HepG2 (cell line): ENCODE data around the gene USF2. TPM values are rescaled to one million over a fixed set of nuclear protein-coding genes. Genes with fewer than 3 reads are reported as not detected.

Source experiments
- ATAC-seq: fragments of 200-7000 bp; cut with Tn5 transposase; 3 replicates; pipeline ENCODE4 v1.9.1; 2020; ENCODE audit warnings: mild to moderate bottlenecking, moderate library complexity
- BruUV-seq: library from RNA; stranded (reverse); fragments of 400-500 nt; replicated peaks from 2 replicates; lab custom pipeline; 2021; lab: Mats Ljungman, UMichigan
- CTCF ChIA-PET: fragments of 300-600 bp; formaldehyde crosslinking; extraction: SDS; loops from one replicate; lab custom pipeline; 2021; ENCODE audit warnings: low total read pairs, inconsistent platforms, low intra/inter-chr PET ratio; lab: Yijun Ruan, JAX
- POLR2A ChIA-PET: fragments of 350-600 bp; sonication (Branson Sonifier 250); formaldehyde crosslinking; loops from one replicate; lab custom pipeline; 2020; ENCODE audit warnings: antibody characterized with exemption, inconsistent platforms; lab: Yijun Ruan, JAX
- DNase-seq: peaks from one replicate; pipeline ENCODE4 v3.0.0-alpha.2; 2015; ENCODE audit warnings: low spot score
- FAIRE-seq: peaks from 3 replicates; lab custom pipeline; 2011; peaks lifted over from hg19 to GRCh38; lab: Jason Lieb, UNC
- H2AFZ ChIP-seq: one replicate; pipeline ENCODE4 v1.6.1; 2011; ENCODE audit warnings: low read length, inconsistent platforms
- H3K27ac ChIP-seq: fragments of 300-600 bp; 3 replicates; pipeline ENCODE4 v1.8.0; 2011; ENCODE audit warnings: mixed run types, mild to moderate bottlenecking, mixed read lengths, low read length, inconsistent platforms; ENCODE audit not compliant: insufficient read depth; ENCODE audit errors: extremely low read length
- H3K27me3 ChIP-seq, 2 experiments: fragments of 200-600 bp in 1 of 2; 2 replicates in 1 of 2; 3 replicates in 1 of 2; pipeline versions ENCODE4 v1.6.0 to v1.8.0; 2011; ENCODE audit warnings: low read length in 2 of 2, mild to moderate bottlenecking in 2 of 2, moderate library complexity in 2 of 2, inconsistent platforms in 1 of 2; ENCODE audit not compliant: insufficient read depth in 2 of 2, control insufficient read depth in 1 of 2
- H3K36me3 ChIP-seq, 2 experiments: fragments of 200-600 bp in 1 of 2; replicated peaks in 1 of 2; 2 replicates in 1 of 2; 3 replicates in 1 of 2; pipeline versions ENCODE4 v1.5.1 to v1.8.0; 2011; ENCODE audit warnings: low read length in 2 of 2, inconsistent platforms in 1 of 2; ENCODE audit not compliant: insufficient read depth in 2 of 2, control insufficient read depth in 1 of 2
- H3K4me1 ChIP-seq: 2 replicates; pipeline ENCODE4 v1.5.1; 2012; ENCODE audit warnings: low read length, inconsistent platforms; ENCODE audit not compliant: insufficient read depth
- H3K4me2 ChIP-seq: 2 replicates; pipeline ENCODE4 v1.6.0; 2011; ENCODE audit warnings: low read depth, low read length, inconsistent platforms
- H3K4me3 ChIP-seq, 3 experiments: fragments of 200-600 bp in 1 of 3; sonication (generic), shearing (Covaris generic) in 1 of 3; replicated peaks in 1 of 3; 2 replicates each; pipeline ENCODE4 v1.5.1; 2011 to 2016; ENCODE audit warnings: low read length in 3 of 3, inconsistent platforms in 2 of 3, low read depth in 2 of 3, mild to moderate bottlenecking in 2 of 3, control low read depth in 1 of 3, mixed read lengths in 1 of 3; ENCODE audit not compliant: insufficient read depth in 1 of 3
- H3K79me2 ChIP-seq: one replicate; pipeline ENCODE4 v1.6.1; 2011; ENCODE audit warnings: low read length, inconsistent platforms; ENCODE audit not compliant: insufficient read depth
- H3K9ac ChIP-seq: 2 replicates; pipeline ENCODE4 v1.6.0; 2011; ENCODE audit warnings: mild to moderate bottlenecking, low read depth, low read length, inconsistent platforms; ENCODE audit not compliant: insufficient read depth
- H3K9me3 ChIP-seq: 2 replicates; pipeline ENCODE4 v1.5.1; 2012; ENCODE audit warnings: mild to moderate bottlenecking, low read length
- H4K20me1 ChIP-seq: 2 replicates; pipeline ENCODE4 v1.6.0; 2011; ENCODE audit warnings: inconsistent platforms, mild to moderate bottlenecking, low read length, moderate library complexity; ENCODE audit not compliant: insufficient read depth
- ATRX ChIP-seq: sonication (generic); formaldehyde crosslinking; IDR thresholded peaks from 2 replicates; pipeline ENCODE4 v1.4.0; 2020; ENCODE audit warnings: missing genetic modification reagents, borderline replicate concordance
- MIER3 ChIP-seq: IDR thresholded peaks from 2 replicates; pipeline ENCODE4 v1.6.1; 2016; ENCODE audit warnings: missing compliant biosample characterization, borderline replicate concordance
- REL ChIP-seq: sonication (generic); formaldehyde crosslinking; conservative IDR thresholded peaks from 2 replicates; pipeline ENCODE4 v1.8.0; 2022; ENCODE audit warnings: mild to moderate bottlenecking, missing genetic modification reagents, moderate library complexity
- TSC22D2 ChIP-seq: sonication (generic); formaldehyde crosslinking; IDR thresholded peaks from 2 replicates; pipeline ENCODE4 v1.5.1; 2020; ENCODE audit warnings: missing genetic modification reagents, mild to moderate bottlenecking, borderline replicate concordance
- ZIK1 ChIP-seq: sonication (generic); formaldehyde crosslinking; IDR thresholded peaks from 2 replicates; pipeline ENCODE4 v1.5.0; 2020; ENCODE audit warnings: mild to moderate bottlenecking, low read depth, missing genetic modification reagents, borderline replicate concordance
- ZNF333 ChIP-seq: sonication (generic); formaldehyde crosslinking; IDR thresholded peaks from 2 replicates; pipeline ENCODE4 v1.4.0; 2020; ENCODE audit warnings: mild to moderate bottlenecking, missing genetic modification reagents, borderline replicate concordance
- ZSCAN31 ChIP-seq: sonication (generic); formaldehyde crosslinking; IDR thresholded peaks from 2 replicates; pipeline ENCODE4 v1.5.0; 2020; ENCODE audit warnings: low read depth, mild to moderate bottlenecking, missing genetic modification reagents
- WGBS: methylation state at CpG from one replicate; pipeline ENCODE4 v1.1.6; 2017; ENCODE audit warnings: low lambda C conversion rate; 5-methylcytosine and 5-hydroxymethylcytosine counted together
- in situ Hi-C: cut with HindIII; loops from 2 replicates; pipeline ENCODE4 v1.10.0; 2017; ENCODE audit warnings: low pct_unique_long_range_greater_than_20kb; ENCODE audit not compliant: extremely low pct_ligation_motif_present
- intact Hi-C: fragments of 100-400 bp; cut with micrococcal nuclease; formaldehyde crosslinking; loops from one replicate; pipeline ENCODE4 v1.10.0; 2022; ENCODE audit not compliant: unreplicated experiment
- polyA plus RNA-seq, 8 experiments: library from polyadenylated mRNA; depleted of rRNA in 3 of 8; stranded (reverse) in 7 of 8; unstranded in 1 of 8; fragments of >200 nt; fragmentation: Illumina TruSeq in 4 of 8; extraction: Trizol in 4 of 8; gene quantifications; 2 replicates each; pipeline versions ENCODE4 v1.2.1 to v1.2.3, GENCODE V29; 2011 to 2016; ENCODE audit warnings: low read depth in 4 of 8, missing spikeins in 1 of 8, mixed read lengths in 1 of 8; ENCODE audit not compliant: insufficient read depth in 1 of 8
- total RNA-seq, 5 experiments: library from RNA; depleted of rRNA; stranded (reverse); fragments of >200 nt; fragmentation: Illumina TruSeq; extraction: Trizol; gene quantifications; 2 replicates each; pipeline ENCODE4 v1.2.3, GENCODE V29; 2016; ENCODE audit warnings: low read depth in 1 of 5
- TF ChIP-seq, protein P1 (sequence below): sonication (generic); formaldehyde crosslinking; IDR thresholded peaks from 2 replicates; pipeline ENCODE4 v1.4.0; 2020; ENCODE audit warnings: mild to moderate bottlenecking, missing genetic modification reagents, borderline replicate concordance
- TF ChIP-seq, protein P2 (sequence below): sonication (generic); formaldehyde crosslinking; IDR thresholded peaks from 2 replicates; pipeline ENCODE4 v1.8.1; 2022; ENCODE audit warnings: mild to moderate bottlenecking, missing genetic modification reagents

Gene USF2
- total and polyA plus RNA-seq, 2 of the 13 experiments (the other 11 are each of a cell fraction or from before 2014, with no cell fraction given) = 54.9 to 106 TPM

DNA sequence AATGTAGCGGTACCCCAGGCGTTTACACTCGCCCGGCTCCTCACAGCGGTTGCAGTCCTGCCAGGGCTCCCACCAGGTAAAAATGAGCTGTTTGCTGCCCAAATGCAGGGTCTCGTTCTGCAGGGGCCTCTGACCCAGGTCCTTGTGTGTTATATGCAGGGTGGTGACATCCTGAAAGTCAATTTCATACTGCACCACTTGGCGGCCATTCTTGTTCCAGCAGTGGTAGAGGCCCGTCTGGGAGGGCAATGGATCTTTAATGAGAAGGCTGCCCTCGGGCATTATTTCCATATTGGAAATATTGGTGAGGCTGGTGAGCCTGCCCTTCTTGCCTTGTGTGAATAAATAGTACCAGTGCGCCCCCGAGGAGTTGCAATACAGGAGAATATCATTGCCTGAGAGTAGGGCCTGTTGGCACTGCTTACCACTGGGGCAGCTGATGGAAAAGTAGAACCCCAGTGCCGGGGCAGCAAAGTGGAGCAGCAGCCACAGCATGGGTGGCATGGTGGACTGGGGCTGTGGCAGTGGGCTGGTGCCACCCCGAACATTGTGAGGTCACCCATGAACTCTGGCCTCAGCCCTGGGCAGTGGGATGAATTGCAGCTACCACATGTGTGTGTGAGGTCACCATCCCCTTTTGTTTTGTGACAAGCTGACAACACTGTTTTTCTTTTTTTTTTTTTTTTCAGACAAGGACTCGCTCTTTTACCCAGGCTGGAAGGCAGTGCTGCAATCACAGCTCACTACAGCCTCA lies 40.4 kb upstream of the USF2 start, which contains the start of gene FAM187B (continued):
- TF ChIP-seq, protein P1, sequence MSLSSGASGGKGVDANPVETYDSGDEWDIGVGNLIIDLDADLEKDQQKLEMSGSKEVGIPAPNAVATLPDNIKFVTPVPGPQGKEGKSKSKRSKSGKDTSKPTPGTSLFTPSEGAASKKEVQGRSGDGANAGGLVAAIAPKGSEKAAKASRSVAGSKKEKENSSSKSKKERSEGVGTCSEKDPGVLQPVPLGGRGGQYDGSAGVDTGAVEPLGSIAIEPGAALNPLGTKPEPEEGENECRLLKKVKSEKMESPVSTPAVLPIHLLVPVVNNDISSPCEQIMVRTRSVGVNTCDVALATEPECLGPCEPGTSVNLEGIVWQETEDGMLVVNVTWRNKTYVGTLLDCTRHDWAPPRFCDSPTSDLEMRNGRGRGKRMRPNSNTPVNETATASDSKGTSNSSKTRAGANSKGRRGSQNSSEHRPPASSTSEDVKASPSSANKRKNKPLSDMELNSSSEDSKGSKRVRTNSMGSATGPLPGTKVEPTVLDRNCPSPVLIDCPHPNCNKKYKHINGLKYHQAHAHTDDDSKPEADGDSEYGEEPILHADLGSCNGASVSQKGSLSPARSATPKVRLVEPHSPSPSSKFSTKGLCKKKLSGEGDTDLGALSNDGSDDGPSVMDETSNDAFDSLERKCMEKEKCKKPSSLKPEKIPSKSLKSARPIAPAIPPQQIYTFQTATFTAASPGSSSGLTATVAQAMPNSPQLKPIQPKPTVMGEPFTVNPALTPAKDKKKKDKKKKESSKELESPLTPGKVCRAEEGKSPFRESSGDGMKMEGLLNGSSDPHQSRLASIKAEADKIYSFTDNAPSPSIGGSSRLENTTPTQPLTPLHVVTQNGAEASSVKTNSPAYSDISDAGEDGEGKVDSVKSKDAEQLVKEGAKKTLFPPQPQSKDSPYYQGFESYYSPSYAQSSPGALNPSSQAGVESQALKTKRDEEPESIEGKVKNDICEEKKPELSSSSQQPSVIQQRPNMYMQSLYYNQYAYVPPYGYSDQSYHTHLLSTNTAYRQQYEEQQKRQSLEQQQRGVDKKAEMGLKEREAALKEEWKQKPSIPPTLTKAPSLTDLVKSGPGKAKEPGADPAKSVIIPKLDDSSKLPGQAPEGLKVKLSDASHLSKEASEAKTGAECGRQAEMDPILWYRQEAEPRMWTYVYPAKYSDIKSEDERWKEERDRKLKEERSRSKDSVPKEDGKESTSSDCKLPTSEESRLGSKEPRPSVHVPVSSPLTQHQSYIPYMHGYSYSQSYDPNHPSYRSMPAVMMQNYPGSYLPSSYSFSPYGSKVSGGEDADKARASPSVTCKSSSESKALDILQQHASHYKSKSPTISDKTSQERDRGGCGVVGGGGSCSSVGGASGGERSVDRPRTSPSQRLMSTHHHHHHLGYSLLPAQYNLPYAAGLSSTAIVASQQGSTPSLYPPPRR = no peak
- TF ChIP-seq TSC22D2 (CRISPR knock-in tag) (no peak), ATRX (CRISPR knock-in tag) (no peak)
- TF ChIP-seq, protein P2, sequence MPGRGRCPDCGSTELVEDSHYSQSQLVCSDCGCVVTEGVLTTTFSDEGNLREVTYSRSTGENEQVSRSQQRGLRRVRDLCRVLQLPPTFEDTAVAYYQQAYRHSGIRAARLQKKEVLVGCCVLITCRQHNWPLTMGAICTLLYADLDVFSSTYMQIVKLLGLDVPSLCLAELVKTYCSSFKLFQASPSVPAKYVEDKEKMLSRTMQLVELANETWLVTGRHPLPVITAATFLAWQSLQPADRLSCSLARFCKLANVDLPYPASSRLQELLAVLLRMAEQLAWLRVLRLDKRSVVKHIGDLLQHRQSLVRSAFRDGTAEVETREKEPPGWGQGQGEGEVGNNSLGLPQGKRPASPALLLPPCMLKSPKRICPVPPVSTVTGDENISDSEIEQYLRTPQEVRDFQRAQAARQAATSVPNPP (CRISPR knock-in tag) = no peak

DNA sequence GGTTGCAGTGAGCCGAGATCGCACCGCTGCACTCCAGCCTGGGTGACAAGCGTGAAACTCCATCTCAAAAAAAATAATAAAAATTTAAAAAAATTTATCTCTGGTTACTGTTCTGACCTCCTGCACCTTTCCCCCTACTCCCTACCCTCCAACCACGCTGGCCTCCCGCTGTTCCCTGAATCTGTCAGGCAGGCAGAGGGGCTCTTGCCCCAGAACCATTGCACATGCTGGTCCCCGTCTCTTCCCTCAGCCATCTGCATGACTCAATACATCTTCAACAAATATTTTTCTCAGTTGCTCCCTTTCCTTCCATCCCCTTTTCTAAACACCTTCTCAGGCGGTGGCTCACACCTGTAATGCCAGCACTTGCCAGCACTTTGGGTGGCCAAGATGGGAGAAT lies 39.2 kb upstream of the USF2 start:
- BruUV-seq = no TSS peak
- no peak overlapping the region for H3K4me2 ChIP-seq
- no peak overlapping the region for H3K27ac ChIP-seq
- H3K79me2 ChIP-seq = no peaks in the 10 kb centered on the region
- H3K4me1 ChIP-seq = peaks cover 8% of the 10 kb centered on the region; the same call in 1 of the 2 replicates
- intact Hi-C loops = no loop called here
- H3K27me3 ChIP-seq = peaks cover 0 to 6% of the 10 kb centered on the region in 2 experiments; a peak in 1 of 5 replicates
- no peaks in the 10 kb centered on the region for H4K20me1 ChIP-seq
- no peaks in the 10 kb centered on the region for H3K9me3 ChIP-seq
- TF ChIP-seq ZNF333 (CRISPR knock-in tag) = no peak
- no peak for TF ChIP-seq ZSCAN31 (CRISPR knock-in tag)
- no peak for TF ChIP-seq ZIK1 (CRISPR knock-in tag)
- TF ChIP-seq REL (CRISPR knock-in tag) = no peak
- TF ChIP-seq MIER3 = no peak
- no peak for ATAC-seq
- no peaks in the 10 kb centered on the region for H3K36me3 ChIP-seq
- 85% methylated on average over 8 of the region's 8 CpGs for WGBS
- H2AFZ ChIP-seq = no peak overlapping the region
- DNase-seq = no peak
- ChIA-PET POLR2A (no interaction called here), CTCF (no interaction called here)
- in situ Hi-C loops = no loop called here
- no peak overlapping the region for H3K4me3 ChIP-seq
- H3K9ac ChIP-seq = no peak overlapping the region
- no peak for FAIRE-seq
